ENCODE results near the gene NXPH3. TPM values are rescaled to one million over a fixed set of nuclear protein-coding genes. Genes with fewer than 3 reads are reported as not detected.
"Not testable (repeated sequence)": the region's sequence is repeated elsewhere in the genome, so short reads cannot be mapped to it uniquely, and the experiment has no call there.

Gene NXPH3
- total RNA-seq, 1 donor: 1.9 TPM

GRCh38 chr17:49567104-49567521, 8.6 kb upstream of the NXPH3 start:
- H3K4me3 ChIP-seq (ENCODE audit: low read depth, low read length): no peak overlapping the region
- TF ChIP-seq, protein P1, sequence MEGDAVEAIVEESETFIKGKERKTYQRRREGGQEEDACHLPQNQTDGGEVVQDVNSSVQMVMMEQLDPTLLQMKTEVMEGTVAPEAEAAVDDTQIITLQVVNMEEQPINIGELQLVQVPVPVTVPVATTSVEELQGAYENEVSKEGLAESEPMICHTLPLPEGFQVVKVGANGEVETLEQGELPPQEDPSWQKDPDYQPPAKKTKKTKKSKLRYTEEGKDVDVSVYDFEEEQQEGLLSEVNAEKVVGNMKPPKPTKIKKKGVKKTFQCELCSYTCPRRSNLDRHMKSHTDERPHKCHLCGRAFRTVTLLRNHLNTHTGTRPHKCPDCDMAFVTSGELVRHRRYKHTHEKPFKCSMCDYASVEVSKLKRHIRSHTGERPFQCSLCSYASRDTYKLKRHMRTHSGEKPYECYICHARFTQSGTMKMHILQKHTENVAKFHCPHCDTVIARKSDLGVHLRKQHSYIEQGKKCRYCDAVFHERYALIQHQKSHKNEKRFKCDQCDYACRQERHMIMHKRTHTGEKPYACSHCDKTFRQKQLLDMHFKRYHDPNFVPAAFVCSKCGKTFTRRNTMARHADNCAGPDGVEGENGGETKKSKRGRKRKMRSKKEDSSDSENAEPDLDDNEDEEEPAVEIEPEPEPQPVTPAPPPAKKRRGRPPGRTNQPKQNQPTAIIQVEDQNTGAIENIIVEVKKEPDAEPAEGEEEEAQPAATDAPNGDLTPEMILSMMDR (IDR thresholded peaks at IDR 0.05; ENCODE audit: insufficient read depth, low read length): no peak
- no peak for DNase-seq (ENCODE audit: low read depth)

DNA sequence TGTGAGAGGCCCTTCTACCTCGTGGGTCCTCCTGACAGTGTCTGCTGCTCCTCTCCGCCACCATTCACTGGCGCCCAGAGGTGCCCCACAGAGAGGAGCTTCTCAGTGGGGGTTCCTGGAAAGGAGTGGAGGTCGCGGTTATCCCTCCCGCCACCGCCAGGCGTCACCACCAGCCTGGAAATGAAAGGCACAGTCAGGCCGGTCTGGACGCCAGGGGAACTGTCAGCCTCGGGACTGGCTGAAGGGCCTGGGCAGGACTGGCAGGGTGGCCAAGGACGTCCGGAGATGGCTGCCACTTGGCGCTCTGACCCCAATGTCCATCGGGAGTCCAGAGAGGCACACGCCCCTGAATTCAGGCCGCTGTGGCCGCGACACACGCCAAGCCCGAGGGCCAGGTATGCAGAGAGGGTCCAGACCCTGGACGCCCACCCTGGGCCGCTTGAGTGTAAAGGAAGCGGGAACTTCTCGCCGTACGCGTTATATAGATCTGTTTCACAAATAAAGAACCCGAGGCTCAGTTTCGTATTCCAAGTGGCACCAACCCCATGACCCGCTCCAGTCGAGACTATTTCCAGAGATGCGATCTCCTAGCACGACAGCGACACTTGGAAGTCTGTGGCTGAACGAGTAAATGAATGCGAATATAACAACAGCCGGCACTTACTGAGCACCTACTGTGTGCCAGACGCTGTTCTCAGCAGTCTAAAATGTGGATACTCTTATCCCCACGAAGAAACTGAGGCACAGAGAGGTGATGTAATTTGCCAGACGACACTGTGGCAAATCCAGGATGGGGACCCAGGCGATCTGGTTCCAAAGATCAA, 7.6 kb upstream of the NXPH3 start:
- peak; percentile 74 for DNase-seq (ENCODE audit: low read depth)
- H3K4me3 ChIP-seq (ENCODE audit: low read depth, low read length): peak overlapping the region; percentile 50
- TF ChIP-seq, protein P1 (IDR thresholded peaks at IDR 0.05; ENCODE audit: insufficient read depth, low read length): peak; percentile 92

DNA sequence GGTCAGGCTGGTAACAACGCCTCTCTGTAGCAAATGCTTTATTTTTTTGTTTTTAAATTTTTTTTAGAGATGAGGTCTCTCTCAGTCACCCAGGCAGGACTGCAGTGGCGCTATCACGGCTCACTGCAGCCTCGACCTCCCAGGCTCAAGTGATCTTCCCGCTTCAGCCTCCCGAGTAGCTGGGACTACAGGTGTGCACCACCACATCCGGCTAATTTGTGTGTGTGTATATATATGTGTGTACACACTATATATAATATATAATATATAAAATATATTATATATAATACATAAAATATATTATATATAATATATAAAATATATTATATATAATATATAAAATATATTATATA, 7.0 kb upstream of the NXPH3 start:
- not testable (repeated sequence) for DNase-seq (ENCODE audit: low read depth); H3K4me3 ChIP-seq (ENCODE audit: low read depth, low read length)

DNA sequence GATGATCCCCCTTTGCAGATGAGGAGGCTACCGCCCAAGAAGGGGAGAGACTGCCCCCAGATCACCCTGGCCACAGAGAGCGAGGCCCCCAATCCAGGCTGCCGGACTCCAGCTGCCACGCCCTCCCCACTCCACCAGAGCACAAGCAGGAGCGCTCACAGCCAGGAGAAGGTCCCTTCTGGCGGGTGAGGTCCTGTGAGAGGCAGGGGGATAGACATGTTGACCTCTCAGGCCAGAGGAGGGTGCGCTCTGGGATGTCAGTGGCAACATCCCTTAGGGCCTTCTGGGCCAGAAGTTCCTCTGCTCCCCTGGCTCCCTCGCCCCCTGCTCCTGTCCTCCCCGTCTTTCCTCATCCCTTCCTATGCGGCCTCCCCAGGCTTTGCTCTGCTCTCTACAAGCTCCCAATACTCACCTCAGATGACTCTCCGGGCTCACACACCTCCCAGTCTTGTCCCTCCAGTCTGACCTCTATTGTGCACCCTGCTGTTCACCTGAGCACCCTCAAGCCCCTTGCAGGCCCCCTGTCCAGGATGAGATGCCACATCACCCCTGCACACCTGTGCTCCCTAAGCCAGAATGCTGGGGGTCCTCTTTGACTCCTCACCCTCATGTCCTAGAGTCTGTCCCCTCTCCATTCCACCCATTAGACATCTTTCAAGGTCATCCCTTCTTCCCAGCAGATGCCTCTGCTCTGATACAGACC, 5.0 kb upstream of the NXPH3 start:
- H3K4me3 ChIP-seq (ENCODE audit: low read depth, low read length): no peak overlapping the region
- TF ChIP-seq, protein P1 (IDR thresholded peaks at IDR 0.05; ENCODE audit: insufficient read depth, low read length): no peak
- no peak for DNase-seq (ENCODE audit: low read depth)

DNA sequence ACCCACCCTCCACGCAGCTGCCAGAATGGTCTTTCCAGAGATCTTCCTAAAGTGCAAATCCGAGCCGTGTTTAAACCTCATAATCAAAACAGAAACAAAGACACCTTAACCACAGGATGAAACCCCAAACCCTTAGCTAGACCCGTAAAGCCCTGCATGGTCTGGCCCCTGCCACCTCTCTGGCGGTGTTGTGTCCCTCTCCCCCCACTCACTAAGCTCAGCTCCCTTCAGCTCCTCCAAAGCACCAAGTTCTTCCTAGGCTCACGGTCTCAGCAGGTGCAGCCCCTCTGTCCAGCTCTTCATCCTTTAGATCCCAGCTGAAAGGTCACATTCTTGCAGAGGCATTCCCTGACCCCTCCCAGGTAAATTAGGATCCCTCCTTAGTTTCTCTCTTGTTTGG, 4.4 kb upstream of the NXPH3 start:
- no peak overlapping the region for H3K4me3 ChIP-seq (ENCODE audit: low read depth, low read length)

DNA sequence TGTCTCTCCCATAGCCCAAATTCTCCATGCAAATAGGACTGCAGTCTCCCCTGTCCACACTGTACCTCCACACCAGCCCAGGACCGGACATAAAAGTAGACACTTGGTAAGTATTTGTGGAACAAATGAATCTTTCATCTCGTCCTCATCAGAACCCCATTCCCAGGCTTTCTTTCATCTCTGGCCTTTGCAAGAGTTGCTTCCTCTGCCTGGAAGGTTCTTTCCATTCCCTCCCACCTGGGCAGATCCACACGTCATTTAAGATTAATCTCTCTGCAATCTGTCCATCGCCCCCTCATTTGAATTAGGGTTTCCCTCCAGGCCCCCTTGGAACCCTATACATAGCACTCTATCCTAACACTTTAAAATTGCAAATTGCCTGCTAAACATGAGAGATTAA, 3.9 kb upstream of the NXPH3 start:
- H3K4me3 ChIP-seq (ENCODE audit: low read depth, low read length): no peak overlapping the region
- DNase-seq (ENCODE audit: low read depth): no peak

More for the DNA sequence above, 4.4 kb upstream of the NXPH3 start:
- no peak for DNase-seq (ENCODE audit: low read depth)
- TF ChIP-seq, protein P1 (IDR thresholded peaks at IDR 0.05; ENCODE audit: insufficient read depth, low read length): no peak

GRCh38 chr17:49572226-49572625, 3.4 kb upstream of the NXPH3 start:
- no peak for DNase-seq (ENCODE audit: low read depth)
- TF ChIP-seq, protein P1 (IDR thresholded peaks at IDR 0.05; ENCODE audit: insufficient read depth, low read length): no peak
- H3K4me3 ChIP-seq (ENCODE audit: low read depth, low read length): no peak overlapping the region

More for the DNA sequence above, 3.9 kb upstream of the NXPH3 start:
- TF ChIP-seq, protein P1 (IDR thresholded peaks at IDR 0.05; ENCODE audit: insufficient read depth, low read length): no peak

Data from fibroblast of the aortic adventitia (primary cell).